Hindlimb muscle (tissue), 1 donor: ENCODE measurements around the gene TPD52L1. TPM values are rescaled to one million over a fixed set of nuclear protein-coding genes. Genes with fewer than 3 reads are reported as not detected.

Experiments
- DNase-seq: peaks from one replicate; pipeline ENCODE4 v3.0.0-alpha.2; 2013
- polyA plus RNA-seq: library from polyadenylated mRNA; unstranded; fragments of 120-200 nt; gene quantifications from one replicate; pipeline ENCODE4 v1.2.1, GENCODE V29; 2013; ENCODE audit not compliant: insufficient read length

TPD52L1 gene
- polyA plus RNA-seq, 1 donor: 64.3 TPM

DNA sequence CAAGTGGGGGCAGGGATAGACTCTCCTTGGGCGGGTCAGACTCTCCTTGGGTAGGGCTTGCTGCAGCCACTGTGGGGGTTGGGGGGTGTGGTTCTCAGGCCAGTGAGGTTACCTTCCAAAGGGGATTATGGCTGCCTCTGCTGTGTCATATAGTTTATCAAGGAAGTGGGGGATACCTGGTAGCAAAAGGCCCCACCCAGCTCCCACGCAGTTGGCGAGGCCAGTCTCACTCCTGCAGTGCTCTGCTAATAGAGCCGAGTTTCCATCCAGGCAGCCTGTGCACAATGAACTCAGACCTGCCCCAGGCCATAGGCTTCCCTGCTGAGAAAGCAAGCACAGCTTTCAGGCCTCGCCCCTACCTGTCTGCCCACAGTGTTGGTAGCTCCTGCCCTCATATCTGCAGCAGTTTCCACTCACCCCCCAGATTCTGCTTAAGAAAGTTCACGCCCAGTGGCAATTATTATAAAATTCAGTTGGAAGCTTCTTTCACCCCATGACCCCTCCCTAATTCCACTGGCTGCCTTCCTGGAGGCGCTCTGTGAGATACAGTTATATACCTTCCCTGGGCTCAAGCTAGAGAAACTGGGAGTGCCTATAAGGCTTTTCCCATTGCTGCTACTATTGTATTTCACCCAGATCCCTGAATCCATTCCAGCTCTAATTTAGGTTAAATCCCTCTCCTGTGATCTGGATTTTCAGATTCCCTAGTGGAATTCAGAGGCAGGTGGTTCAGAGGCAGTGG, 92.1 kb downstream of the TPD52L1 start:
- DNase-seq: no peak

DNA sequence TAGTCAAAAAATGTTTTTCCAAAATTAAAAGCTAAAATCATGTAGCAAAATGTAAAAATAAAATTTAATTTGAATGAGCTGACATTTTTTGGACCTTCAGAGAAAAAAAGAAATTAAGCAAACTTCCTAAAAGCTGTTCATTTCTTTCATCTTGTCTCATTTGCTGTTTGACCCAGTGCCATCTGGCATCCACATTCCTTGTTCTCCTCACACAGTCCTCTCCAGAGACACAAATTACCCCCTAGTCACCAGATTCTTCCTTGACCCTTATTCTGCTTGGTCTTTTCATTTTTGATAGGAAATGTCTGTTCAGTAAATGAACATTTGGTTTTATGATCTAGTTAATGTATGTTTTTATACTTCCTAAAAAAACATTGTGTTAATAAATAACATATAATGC, 93.0 kb downstream of the TPD52L1 start:
- DNase-seq: no peak

DNA sequence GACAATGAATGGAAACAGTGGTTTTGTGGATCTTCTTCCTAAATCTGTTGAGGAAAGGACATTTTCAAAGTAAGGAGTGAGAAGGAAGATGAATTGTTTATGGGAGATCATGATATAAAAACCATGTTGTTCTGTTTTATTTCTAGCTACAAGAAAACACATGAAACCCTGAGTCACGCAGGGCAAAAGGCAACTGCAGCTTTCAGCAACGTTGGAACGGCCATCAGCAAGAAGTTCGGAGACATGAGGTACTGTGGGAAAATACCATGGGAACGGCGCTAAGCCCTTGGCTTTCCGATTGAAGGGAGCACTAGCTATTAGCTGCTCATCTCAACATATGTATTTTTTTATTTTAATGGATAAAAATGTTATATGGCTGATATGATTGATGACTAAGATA, 94.6 kb downstream of the TPD52L1 start:
- DNase-seq: no peak

DNA sequence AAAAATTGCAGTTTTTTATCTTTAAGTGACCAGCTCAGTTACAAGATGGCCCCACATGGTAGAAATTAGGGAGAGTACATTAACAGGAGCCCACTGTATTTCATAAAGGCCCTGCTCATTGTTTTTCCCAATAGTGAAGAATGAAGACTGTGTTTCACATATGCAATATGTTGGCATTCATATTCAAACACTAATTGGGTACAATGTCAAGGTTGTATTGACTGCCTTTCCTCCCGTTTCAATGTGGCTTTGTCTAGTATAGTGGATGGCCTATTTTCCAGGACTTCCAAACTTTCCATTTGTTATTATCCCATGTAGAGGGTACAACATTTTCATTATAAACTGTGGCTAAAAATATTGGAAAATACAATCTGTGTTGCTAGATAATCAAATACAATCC, 96.9 kb downstream of the TPD52L1 start:
- no peak for DNase-seq

DNA sequence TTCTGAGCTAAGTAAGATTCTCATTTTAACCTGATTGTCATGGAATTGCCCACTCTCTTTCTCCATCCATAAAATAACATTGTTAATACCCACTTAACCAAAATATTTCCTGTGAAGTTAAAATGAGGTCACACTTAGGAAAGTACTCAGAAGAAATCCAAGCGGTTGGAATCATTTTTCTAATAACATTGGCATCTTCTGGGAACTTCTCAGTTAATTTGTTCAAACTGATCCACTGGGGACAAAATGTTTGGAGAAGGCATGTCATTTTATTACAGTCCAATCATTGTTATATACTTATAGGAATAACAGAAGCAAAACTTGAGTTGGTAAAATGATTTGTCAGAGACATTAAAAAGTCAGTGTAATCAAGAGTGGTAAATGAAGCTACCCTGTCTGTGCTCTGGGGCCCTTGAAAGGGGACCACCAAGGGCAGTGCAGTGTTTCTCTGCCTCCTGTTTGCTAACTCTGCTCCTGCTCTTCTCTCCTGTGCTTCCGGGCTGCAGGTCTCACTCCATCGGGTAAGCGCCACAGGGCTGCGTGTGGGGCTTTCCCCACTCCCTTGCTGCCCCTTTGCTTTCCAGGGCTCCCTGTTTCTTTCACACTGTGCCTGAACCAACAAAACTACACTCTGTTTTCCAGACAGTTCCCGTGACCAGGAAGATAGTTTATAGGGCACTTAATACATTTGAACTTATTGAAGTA, 98.1 kb downstream of the TPD52L1 start:
- no peak for DNase-seq

DNA sequence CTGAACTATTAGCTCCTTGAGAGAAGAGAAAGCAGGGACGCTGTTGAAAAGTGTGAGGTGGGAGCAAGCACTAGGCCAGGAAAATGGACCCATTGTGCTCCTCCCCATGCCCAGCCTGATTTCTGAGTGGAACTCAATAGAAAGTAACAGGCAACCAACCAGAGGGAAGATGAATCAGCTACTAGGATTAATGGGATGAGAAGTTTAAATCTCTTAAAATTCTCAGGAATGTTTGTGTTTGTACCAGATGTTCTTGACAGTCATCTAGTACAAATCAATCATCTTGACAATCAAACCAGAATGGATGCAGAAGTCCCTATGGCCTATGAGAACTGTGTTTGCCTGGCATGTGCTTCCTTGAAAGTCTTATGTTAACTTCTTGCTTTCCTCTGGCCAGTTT, 99.3 kb downstream of the TPD52L1 start:
- DNase-seq: no peak

DNA sequence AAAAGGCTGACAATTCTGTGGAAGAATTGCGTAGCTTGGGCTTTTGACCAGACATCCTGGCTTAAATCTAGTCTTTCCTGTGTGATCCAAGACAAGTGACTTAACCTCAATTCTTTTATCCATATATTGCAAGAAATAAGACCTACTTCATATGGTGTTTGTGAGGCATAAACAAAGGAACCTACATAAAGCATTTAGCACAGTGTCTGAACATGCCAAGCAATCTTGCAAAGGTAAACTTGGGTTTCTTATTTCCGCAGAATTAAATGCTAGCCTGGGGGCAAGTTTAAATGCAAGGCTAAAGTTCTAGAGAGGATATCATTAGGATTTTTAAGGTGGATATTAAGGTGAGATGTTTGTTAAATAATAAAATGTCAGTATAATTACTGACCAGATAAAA, 100.3 kb downstream of the TPD52L1 start:
- DNase-seq: no peak

DNA sequence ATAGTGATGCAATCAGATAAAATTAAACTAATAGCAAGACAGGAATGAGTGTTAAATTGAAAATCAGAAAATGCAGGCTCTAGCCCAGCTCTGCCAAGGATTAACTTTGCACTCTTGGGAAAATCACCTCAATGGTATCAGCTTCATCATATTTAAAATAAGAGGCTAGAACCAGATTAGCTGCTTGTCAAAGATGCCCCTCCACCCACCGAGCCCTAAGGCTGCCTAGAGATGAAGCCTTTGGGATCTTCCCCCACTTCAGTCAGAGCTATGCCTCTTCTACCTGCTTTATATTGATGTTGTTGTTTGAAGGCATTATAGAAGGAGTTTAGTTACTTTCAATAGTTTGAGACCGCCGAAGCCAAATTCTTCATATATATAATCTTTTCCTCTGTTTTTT, 100.7 kb downstream of the TPD52L1 start:
- no peak for DNase-seq

DNA sequence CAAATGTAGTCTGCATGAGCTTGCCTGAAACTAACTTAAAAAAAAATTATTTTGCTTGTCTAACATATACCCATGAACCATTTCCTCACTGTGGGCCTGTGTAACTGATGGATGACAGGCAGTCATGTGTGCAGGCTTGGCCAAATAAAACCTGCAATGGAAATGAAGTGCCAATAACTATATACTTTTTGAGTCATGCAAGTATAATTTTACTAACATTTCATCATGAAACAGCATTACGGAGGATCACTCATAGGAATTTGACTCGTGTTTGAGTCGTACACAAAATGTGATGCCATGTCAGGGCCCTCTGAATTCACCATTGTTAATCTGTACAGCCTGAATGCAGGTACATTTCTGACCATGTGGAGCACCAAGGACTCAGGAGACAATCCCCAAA, 101.6 kb downstream of the TPD52L1 start:
- no peak for DNase-seq

DNA sequence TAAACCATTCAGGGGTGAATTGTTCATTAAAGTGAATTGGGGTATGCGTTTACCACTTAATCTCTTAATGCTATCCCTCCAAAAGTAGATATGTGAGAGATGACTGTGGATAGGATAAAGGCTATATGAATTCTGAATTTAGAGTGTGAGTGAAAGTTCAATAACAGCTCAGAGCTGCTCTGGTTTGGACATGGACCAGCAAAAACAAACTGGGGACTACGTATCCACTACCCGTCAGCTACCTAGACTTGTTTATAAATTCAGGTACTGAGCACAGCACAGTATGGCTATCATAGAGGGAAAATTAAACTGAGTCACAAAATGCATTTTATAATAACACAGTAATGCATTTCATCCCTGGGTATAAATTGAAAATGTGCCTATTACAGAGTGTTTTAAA, 103.8 kb downstream of the TPD52L1 start:
- no peak for DNase-seq

DNA sequence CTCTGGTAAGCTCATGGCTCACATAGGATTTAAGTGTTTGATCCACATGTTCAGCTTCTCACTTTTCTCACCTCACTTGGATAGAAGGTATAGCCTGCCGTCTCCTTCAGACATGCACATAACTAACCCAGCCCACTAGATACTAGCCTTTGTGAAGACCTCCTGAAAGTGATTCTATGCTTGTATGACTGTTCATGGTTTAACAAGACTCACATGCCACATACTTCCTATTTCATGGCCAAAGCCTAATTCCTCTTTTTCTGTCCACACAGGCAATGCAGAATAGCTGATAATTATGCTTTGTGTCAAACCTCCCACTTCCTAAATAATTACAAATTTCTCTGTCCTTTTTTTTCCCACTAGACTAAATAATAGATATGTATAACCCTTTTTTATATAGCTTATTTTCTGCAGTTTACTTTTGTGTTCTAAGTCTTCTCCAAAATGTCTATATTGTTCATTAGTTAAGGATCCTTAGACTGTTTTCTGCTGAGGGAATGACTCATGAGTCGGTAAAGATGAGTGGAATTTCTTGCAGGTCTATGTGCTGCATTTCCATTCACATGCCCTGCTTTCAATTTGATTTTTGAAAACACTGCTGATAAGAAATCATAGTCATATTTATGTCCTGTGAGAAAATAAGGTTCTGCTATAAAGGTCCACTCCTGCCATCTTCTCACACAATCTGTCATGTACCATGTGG, 105.2 kb downstream of the TPD52L1 start:
- DNase-seq: no peak

DNA sequence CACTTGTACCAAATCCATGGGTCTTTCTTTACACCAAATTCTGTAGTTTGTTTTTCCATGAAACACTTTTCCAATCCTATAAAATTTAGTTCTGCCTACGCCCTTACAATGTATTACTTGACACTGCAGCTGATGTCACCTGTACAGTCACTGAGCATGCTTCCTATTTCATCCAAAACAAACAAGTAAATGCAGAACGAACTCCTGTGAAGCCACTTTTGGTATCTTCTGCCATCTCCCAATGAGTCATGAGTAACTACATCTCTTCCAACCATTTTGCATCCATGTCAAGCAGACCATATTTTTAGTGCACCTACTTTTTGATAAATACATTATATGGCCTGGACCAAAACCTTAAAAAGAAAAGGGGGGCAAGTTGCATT, 105.8 kb downstream of the TPD52L1 start:
- no peak for DNase-seq

DNA sequence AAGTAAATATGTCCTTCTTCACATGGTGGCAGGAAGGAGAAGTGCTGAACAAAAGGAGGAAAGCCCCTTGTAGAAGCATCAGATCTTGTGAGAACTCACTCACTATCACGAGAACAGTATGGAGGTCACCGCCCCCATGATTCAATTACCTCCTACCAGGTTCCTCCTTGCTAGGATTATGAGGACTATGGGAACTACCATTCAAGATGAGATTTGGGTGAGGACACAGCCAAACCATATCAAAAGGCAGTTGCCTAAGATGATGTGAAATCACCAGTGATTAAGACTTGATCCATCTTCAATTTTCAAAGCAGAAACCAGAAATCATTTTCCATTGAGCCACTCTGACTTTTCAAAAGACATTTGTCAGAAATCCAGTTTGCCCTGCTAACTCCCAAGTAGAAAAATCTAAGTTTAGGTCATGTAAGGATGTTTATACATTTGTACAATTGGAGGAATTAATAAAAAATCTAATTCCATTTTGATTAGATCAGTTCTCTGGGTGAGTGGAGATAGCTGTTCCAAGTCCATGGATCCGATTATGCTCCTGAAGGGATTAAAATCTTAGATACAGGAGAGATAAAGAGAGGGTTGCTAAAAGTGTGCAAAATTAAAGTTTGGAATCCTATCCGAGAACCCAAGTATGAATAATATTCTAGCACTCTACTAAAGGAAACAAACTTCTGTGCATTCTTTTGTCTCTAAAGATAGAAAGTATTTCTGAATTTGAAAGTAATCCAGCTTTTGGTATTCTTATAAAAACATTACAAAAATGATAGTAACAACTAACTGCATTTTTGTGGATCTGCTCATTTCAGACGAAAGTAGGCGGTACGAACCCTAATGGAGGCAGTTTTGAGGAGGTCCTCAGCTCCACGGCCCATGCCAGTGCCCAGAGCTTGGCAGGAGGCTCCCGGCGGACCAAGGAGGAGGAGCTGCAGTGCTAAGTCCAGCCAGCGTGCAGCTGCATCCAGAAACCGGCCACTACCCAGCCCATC, 108.7 kb downstream of the TPD52L1 start:
- DNase-seq: no peak

DNA sequence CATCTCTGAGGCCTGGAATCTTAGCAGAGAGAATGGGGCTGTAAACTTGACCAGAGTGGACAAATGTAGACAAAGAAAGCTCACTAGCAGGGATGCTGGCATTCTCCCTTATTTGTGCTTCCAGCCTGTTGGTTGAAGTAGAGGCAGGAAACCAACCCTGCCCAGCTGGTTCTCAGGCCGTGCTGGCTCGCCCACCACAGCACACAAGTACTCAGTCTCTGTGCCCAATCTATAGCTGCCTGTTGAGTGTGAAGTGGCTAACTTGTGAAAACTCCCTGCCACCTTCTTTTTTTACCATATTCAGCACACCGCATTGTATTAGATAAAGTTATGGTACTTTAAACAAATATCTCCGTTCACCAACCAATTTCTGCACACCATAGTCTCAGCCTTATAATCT, 110.9 kb downstream of the TPD52L1 start:
- DNase-seq: no peak

DNA sequence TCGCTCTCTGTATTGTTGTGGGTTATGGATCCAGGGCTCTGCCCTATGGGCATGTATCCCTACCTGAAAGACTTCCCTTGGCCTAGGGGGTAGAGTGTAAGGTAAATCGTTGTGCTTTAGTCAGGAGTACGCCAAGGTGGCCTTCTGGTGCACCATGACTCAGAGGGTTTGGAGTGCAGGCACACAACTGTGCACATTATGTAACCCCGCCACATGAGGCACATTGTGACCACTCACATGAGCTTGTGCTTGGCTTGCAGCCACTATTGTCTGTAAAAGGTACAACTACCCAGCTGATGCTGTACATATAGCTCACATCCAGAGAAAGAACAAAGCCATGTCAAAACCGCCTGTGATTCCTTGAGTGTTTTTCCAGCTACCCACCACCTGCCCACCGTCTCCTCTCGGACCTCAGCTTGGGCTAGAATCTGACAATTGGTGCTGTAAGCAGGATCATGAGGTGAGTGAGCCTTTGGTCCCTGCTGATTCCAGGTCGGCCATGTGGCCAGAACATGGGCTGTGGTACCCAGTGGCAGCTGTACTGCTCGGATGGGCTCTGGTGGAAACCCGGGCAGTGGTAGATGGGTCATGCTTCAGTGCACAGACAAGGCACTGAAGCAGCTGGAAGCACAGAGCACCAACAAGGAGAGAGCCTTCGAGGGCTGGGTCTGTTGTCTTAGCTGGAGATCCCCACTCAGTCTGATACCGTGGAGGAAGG, 114.4 kb downstream of the TPD52L1 start:
- no peak for DNase-seq

DNA sequence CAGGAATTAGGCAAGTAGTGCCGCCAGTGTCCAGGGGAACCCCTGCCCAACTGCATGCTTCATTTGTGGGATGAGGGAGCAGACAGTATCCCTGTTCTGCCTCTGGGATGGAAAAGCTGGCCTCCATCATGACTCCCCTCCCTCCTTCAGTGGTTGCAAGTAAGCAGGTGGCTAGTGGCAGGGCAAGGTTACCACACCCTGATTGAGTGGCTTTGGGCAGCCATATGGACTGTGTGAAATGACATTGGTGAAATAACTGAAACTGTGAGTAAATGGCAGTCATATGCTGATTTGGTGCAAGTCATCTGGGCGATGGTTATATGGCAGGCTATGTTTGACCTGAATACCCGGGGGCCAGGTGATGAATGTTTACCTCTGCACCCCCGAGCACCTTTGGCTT, 115.2 kb downstream of the TPD52L1 start:
- DNase-seq: no peak

DNA sequence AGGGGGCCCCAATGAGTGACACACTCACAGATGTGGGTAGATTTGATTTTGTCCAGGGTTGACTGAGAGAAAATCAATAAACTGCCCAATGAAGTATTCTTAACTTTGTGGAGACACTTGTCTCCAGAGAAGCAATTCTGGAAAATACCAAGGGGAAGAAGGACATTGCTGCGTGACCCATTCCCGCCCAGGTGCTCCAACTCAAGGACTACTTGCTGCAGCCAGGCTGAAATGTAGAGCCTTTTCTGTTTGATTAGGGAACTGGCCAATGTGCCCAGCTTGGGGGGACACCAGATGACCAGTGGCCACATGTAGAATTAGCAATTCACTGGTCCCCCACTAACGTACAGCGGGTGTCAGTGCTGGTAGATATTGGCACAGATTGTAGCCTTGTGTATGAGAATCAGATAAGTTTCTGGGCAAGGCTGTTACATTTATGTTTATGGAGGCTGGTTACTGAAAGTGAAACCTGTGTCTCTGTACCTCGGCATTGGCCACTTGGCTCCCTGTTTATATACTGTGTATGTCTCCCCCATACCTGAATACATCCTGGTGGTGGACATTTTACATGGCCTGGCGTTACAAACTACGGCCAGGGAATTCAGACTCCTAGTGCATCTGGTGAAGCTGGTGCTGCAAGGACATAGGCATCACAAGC, 115.9 kb downstream of the TPD52L1 start:
- DNase-seq: no peak

DNA sequence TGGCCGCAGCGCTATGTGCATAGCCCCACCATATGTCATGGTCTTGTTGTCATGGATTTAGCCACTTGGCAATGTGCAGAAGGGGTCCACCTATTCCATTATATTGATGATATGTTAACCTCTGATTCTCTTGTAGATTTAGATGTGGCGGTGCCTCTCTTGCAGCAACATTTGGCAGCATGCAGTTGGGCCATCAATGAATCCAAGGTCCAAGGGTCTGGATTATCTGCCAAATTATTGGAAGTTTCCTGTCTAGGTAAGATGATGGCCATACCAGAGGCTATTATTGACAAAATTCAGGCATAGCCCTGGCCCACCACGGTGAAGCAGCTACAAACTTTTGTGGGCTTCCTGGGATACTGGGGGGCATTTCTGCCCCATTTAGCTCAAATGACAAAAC, 116.8 kb downstream of the TPD52L1 start:
- DNase-seq: no peak

DNA sequence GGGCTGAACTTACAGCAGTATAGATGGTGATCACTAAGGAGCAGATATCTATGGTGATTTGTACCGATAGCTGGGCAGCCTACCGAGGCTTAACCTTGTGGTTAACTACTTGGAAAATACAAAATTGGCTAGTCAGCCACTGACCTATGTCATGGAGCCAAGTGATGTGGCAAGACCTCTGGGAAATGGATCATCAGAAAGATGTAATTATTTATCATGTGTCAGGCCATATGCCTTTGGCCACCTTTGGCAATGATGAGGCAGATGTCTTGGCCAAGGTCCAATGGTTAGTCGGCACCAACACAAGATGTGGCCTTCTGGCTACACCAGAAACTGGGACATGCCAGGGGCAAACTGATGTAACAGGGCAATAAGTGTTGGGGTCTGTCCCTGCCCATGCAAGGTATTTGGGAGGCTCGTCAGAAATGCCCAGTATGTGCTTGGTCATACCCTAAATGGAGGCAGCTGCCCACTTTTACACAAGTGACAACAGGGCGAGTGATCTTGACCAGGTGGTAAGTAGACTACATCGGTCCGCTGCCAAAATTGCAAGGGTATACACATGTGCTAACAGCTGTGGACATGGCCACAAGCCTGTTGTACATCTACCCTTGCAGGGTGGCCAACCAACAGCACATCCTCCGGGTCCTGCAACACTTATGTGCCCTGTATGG, 118.0 kb downstream of the TPD52L1 start:
- DNase-seq: no peak

DNA sequence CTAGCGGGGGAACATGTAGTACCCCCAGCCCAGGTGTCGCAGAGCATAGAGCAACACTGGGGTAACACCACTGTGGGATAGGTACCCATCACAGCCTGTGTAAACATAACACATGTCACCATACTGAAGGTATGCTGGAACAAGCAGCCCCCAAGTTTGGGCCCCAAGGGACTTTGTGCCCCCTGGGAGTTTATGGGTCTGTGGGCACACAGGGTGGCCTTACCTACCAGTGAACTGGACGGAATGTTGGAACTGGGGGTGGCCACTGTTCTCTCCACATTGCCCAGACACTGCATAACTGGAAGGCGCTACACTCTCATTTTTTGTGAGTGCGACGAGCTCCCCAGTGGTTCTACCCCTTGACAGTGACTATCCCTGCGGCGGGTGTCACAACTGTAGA, 119.7 kb downstream of the TPD52L1 start:
- DNase-seq: no peak

DNA sequence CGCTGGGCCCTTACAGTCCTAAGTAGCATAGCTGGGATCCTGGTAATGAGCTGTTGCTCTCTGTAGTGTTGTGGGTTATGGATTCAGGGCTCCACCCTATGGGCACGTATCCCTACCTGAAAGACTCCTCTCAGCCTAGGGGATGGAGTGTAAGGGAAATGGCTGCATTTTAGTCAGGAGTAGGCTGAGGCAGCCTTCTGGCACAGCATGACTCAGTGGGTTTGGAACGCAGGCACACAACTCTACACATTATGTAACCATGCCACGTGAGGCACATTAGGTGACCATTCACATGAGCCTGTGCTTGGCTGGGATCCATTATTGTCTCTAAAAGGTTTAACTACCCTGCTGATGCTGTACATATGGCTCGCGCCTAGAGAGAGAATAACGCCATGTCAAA, 120.4 kb downstream of the TPD52L1 start:
- no peak for DNase-seq
